Measurements from ENCODE around the gene RGSL1.

Gene RGSL1

DNA sequence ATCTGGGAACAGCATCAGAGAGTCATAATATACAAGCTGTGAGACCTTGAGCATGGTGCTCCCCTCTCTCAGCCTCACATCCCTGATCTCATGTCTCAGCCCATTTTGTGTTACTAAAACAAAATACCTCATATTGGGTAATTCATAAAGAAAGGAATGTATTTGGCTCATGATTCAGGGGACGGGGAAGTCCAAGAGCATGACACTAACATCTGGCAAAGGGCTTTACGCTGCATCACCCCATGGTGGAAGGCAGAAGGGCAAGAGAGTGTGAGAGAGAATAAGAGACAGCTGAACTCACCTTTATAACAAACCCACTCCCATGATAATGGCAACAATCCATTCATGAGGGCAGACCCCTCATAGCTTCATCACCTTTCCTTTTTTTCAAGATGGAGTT is 102.6 kb downstream of the RGSL1 start:
- DNase-seq = no peak

GRCh38 chr1:182555493-182555892 is 105.5 kb downstream of the RGSL1 start:
- no peak for DNase-seq

DNA sequence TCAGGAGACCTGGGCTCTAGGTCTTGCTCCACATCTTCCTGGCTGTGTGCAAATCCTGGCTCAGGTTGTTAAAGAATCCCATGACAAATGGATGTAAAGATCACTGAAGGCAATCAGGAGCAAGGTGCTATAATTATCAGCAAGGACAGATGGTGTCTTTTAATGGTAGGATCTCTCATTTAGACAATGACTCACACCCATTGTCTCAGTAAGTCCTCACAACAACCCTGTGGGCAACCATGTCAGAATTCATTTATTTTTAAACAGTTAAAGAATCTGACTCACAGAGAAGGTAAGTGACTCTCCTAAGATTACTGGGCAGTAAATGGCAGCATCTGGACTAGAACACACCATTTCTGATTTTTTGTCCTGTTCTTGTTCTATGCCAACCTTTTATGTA is 106.3 kb downstream of the RGSL1 start:
- DNase-seq = no peak

DNA sequence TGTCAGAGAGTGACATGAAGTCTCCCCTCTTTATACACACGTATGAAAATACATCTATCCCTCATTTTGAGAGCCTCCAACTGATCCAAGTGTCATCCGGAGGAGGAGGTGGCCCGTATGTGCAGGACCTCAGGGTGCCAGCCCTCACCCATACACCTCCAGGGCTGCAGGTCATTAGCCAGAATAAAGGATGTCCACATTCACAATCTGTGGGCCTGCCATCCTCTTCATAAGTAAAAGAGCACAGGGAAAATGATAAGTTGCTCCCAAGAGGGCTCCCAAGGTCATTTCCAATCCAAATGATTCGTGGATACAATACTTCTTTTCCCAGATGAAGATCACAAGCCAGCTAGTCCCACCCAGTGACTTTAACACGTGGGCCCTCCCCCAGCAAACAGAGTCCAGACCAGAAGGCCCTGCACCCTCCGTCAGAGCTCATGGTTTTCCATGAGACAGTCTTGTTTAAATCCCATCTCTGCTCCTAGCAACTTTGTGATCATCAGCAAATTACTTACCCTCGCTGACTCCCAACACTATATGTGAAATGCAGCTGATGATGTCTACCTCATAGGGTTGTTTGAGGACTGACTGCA is 110.5 kb downstream of the RGSL1 start:
- DNase-seq = no peak

GRCh38 chr1:182561456-182561855 is 111.5 kb downstream of the RGSL1 start:
- DNase-seq = no peak

- no peak for DNase-seq
Observed at GRCh38 chr1:182563095-182563494, 113.1 kb downstream of the RGSL1 start.

DNA sequence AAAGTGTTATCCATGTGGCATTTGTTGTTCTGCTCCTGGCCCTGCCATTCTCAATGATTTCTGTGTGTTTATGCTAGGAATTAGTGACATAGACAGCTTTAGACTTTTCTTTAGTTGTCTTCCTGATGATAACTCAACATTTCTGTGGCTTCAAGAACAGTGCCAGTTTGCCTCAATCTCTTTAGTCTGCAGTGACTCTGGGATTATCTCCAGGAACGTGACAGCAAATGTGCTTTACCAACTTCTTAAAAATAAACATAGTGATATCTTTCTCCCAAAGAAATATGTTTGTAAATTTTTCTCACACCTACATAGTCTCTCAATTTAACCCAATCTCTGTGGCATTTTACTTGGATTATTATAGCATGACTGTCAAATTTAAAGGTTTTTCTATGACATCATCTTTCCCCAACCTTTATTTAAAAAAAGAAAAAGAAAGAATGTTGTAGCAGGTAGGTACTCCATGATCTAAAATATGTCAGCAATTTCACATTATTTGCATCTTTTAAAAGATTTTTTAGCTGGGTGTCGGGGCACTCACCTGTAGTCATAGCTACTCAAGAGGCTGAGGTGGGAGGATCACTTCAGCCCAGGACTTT is 114.6 kb downstream of the RGSL1 start:
- no peak for DNase-seq

DNA sequence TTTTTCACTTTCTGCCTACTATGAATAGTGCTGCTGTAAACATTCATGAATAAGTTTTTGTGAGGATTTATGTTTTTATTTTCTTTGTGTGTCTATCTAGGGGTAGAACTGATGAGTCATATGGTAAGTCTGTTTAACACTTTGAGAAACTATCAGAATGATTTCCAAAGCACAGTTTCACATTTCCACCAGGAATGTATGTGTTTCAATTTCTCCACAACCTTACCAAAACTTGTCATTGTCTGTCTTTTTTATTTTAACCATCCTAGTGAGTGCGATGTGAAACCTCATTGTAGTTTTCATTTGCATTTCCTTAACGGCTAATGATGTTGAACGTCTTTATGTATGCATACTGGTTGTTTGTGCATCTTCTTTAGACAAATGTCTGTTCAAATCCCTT is 115.6 kb downstream of the RGSL1 start:
- no peak for DNase-seq

GRCh38 chr1:182567629-182568028 is 117.7 kb downstream of the RGSL1 start:
- no peak for DNase-seq

DNA sequence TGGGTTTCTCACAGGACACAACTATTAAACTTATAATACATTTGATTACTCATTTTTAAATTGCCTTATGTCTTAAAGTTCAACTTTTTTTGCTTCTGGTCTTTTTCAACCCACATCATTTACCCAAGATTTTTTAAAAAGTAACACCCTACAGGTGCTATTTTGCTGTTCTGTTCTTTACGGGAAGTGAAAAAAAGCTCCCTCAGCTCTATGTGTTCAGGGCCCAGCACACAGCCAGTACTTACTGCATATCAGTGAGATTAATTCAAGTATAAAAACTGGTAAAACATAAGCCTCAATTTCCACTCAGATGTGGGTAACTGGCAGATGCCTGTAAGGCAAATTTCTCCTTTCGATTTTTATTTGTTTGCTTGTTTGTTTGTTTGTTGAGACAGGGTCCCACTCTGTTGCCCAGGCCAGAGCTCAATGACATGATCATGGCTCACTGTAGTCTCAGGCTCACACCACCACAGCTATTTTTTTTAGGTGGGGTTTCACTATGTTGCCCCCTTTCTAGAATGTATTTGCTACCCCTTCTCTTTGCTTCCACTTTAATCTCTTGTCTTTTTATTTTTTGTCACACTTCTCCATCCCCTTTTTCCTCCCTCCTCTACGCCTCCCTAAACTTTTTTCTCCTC is 118.8 kb downstream of the RGSL1 start:
- DNase-seq = no peak

GRCh38 chr1:182569939-182570610 is 120.1 kb downstream of the RGSL1 start:
- no peak for DNase-seq

DNA sequence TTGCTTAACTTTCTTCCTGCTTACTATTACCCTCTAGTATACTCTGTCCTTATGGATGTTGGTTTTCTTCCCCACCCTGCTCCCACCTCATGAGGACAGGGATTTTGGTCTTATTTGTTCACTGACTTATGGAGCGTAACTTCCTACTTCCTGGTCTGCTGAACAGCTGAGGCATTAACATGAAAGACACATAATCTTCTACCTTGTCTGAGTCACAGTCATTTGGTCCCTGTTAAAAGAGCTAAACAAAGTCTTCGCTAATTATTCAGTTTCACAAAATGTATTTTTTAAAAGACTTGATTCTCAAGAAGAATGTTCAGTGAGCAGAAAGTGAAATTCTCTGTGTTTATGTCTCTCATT is 120.6 kb downstream of the RGSL1 start:
- no peak for DNase-seq

DNA sequence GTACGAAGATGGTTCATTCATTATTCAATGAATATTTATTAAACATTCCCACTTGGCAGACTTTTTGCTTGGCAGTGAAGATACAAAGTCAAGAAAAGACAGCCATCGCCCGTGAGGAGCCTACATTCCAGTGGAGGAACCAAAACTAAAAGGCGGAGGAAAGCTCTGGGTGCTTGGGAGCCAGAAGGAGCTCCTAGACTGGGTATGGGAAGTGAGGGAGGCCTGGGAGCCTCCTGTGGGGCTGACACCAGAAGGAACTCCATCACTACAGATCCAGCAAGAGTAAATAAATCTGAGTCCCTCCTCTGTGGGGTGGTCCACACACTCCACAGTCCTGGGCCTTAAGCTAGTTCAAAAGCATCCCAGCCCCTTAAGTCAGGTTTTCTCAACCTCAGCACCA is 124.2 kb downstream of the RGSL1 start:
- DNase-seq = no peak

DNA sequence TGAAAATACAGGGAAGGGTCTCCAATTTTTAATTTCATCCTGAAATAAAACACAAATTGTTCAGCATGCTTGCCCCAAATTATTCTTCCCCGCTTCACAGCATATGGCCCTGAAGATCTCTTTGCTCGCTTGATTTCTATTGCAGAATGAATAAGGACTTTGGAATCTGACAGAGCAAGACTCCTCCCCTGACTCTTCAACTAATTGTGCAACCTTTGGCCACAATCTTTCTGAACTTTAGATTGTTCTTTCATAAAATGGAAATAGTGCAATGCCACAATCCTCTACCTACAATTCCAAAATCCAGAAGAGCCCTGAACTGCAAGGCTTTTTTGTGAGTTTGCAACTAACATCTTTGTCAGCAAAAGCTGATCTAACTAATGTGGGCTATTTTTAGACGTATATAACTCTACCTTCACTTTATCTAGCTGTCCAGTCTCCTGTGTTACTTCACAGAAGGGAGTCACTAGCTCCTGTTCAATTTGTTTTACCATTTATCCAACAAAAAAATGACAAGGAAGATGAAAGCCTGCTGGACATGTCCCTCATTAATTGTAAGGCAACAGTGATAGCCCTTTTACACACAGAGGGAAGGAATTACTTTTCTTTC is 125.7 kb downstream of the RGSL1 start:
- no peak for DNase-seq

DNA sequence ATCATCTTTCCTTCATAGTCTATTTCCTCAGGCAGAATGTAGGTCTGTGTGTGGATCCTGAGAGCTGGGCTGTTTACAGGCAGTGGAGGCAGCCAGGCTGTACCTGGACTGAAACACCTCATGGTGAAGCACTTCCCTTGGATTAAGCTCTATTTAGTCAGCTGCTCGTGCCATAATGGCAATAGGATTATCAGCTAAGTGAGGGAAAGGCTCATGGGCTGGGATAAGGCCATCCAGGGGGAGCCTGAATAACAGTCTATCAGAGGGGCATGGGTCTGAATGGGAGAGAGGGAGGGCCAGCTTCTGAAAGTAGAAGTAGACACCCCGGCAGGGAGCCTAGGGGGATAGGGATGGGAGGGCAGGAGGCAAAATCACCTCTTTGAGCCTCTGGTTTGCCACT is 130.8 kb downstream of the RGSL1 start:
- no peak for DNase-seq

GRCh38 chr1:182584746-182585145 is 134.8 kb downstream of the RGSL1 start:
- DNase-seq = no peak

DNA sequence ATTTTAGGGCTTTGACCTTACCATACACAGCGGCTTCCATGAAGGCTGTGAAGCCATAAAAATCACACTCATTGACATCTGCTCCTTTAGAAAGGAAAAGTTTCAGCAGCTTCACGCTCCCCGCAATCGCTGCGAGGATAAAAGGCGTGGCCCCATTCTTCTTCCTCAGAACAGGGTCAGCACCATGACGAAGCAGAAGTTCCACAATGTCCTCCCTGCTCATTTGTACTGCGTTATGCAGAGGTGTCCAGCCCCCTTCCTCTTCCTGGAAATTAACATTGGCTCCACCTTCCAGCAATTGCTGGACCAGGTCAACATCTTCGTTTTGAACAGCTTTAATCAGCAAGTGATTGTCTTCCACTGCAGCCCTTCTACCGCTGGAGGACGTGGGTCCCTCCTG is 136.4 kb downstream of the RGSL1 start:
- no peak for DNase-seq

DNA sequence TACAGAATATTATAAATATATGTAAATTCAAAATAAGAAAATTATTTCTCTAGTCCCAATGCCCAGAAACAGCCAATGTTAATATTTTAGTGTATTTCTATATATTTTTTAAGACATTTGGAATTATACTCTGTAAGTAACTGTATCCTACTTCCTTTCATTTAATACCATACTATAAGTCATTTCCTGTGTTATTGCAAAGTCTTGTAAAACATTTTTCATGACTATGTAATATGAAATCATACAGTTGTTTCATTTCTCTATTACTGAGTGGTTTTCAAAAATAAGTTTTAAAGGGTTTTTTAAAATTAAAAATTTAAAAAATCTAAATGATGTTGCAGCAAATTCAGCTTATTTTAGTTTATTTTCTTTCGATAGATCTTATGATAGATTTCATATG is 137.1 kb downstream of the RGSL1 start:
- no peak for DNase-seq

DNA sequence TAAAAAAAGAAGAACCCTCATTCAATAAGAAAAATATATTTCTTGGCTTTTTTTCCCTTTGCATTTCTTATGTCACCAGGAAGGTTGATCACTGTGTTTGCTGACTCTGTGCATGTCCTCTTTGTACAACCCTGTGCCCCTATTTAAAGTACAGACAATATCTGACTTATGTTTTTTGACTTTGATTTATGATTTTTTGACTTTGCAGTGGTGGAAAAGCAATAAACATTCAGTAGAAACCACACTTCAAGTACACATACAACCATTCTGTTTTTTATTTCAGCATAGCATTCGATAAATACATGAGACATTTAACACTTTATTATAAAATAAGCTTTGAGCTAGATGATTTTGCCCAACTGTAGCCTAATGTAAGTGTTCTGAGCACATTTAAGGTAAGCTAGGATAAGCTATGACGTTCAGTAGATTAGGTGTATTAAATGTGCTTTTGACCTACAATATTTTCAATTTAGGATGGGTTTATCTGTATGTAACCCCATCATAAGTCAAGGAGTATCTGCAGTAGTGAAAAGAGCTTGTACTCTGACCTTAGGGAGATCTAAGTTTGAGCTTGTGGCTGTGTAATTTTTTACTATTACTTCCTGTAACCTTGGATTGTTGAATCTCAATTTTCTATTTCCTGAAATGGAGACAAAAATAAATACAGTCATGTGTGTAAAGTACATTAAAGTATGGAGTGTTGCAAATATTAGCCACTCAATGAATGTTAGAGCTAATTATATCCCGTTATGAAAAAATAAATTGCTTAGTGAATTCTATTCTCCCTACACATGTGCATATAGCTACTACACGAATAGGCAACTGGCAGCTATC is 137.9 kb downstream of the RGSL1 start:
- no peak for DNase-seq

GRCh38 chr1:182588500-182589396 is 138.8 kb downstream of the RGSL1 start, which contains the start of gene RNASEL:
RNASEL (minus strand) TSS chr1:182589256; CDS start chr1:182586806, 2,450 bp downstream.
- peak in 11 of 14 donors; percentile 36 to 73 (median 52) for DNase-seq

DNA sequence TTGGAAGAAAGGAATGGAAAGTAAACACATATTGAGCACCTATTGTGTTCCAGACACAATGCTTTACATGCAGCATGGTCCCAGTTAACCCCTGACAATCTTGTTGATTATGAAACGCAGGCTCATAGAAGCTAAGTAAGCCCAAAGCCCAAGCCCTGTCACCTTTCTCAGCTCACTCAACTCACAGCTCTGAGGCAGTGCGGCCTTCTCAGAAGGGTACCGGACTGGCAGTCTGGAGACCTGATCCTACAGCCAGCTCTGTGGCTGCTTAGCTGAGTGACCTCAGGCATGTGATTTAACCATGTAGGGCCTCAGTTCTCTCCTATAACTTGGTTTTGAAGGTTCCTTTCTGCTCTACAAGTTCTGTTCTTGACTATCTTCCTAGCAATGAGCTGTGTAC is 139.6 kb downstream of the RGSL1 start:
- DNase-seq = no peak
